HG03460 (cell line): Measurements from ENCODE around the gene DCC.
A peak's percentile ranks its signal among the peaks of the same experiment; 100 is the strongest.

ENCODE experiments used
- ATAC-seq: cut with Tn5 transposase; IDR thresholded peaks from one replicate; pipeline ENCODE4 v1.9.1; 2021; ENCODE audit not compliant: unreplicated experiment

DCC gene

DNA sequence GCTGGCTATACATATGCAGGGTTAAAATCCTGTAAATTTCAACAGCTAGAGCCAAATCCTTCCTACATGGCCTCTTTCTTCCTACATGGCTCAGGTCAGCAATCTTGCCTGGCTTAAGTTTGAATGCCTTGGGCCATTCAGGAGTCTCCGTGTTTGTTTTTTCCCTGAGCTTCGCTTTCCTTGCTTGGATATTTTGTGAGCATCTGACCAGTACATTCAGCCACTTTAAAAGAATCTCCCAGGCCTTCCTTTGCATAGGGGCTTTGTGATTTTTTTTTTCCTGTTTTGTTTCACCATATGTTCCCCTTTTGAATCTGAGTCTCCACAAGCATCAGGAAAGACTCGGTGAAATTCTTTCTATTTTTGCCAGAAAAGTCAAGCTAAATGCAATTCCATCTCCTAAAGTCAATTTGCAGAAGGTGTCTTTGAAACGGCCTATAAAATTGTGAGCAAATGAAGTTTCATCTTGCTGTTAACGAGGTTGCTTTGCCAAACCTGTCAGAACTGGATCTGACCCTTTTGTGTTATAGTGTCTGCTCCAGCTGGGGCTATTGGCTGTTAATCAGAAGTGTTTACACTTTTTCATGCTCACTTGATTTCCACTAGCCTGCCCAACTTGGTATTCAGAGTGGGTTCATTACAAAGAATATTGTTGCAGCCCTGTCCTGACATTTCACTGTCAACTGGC is 256.9 kb downstream of the DCC start:
- no peak for ATAC-seq

DNA sequence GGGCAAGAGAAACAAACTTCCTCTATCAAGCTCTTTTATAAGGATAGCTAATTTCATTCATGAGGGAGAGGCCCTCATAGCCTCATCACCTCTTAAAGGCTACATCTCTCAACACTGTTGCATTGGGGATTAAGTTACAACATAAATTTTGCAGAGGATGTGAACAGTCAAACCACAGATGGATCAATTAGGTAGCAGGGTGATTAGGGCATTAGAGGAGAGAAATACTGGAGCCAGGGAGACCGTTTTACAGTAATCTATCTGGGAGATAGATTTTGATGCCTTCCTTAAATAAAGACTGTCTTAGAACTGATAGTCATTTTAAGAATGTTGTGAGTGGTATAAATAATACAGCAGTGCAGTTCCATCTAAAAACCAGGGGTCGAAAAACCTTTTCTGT is 258.9 kb downstream of the DCC start:
- no peak for ATAC-seq

GRCh38 chr18:52602820-52603219 is 262.8 kb downstream of the DCC start:
- no peak for ATAC-seq

DNA sequence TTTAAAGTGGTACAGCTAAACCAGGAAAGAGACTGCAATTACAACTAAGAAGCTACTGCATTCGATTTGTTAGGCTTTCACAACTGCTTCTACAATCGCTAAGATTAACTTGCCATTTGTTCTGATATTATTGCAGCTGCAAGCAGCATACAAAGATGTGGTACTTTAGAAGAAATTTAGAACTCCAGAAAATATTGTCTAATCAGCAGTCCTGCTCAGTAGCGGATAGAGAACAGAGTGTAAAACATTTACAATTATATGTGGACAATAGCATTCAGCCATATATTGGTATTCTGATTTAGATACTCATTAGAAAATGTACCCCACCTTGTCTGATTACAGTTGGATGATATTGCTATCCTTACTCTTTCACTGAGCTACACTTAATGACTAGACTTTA is 265.3 kb downstream of the DCC start:
- no peak for ATAC-seq

DNA sequence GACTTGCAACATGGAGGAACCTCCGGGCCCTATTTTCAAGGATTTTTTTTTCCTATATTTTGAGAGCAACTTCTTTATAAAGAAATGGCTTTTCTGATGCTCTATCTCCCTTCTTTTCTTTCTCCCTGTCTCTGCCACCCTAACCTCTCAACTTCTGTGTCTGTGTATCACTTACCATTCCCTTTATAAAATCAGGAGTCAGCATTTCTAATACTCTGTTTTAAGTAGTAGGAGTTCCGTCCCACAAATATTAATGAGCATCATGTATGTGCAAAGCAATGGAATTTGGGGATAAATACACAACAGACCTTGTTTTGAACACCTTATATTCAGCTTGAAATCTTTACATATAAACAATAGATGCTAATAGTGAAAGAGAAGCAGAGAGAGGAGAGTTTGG is 268.0 kb downstream of the DCC start:
- no peak for ATAC-seq

DNA sequence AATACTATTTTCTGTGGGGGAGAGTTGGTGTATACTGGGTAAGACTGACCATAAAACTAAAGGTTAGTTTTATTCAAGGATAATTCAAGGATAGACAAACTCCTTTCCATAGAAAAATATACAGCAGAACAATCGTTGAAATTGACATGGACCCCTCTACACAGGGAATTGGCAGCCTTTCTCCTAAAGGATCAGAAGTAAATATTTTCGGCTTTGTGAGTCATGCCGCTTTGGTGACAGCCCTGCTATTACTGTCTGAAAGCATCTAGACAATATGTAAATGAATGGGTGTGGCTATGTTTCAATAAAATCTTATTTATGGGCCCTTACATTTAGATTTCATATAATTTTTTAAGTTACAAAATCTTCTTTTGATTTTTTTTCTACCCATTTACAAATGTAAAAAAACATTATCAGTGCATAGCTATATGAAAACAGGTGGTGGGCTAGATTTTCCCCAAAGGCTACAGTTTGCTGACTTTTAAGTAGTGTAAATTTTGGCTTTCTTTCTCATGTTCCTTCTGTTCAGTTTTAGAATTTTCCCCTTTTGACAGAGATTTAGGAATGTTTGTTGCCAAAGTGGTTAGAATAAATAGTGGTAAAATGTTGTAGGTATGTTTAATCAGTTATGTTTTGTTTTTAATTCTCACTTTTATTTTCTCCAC is 270.6 kb downstream of the DCC start:
- no peak for ATAC-seq

DNA sequence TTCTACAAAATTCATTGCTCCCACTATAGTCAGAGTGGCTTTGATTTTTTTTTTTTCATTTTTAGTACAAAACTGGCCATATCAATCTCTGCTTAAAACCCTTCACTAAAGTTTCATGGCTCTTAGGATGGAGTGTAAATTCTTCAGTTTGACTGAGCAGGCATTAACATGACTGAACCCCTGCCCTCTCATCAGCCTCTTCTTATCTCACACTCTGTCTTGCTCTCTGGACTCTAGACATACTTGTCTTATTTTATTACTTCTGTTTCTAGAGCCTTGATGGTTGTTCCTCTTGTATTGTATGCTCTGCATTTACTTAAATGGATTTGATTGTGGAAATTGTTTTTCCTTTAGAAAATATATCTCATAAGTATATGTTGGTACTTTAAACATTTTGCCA is 272.4 kb downstream of the DCC start:
- no peak for ATAC-seq

DNA sequence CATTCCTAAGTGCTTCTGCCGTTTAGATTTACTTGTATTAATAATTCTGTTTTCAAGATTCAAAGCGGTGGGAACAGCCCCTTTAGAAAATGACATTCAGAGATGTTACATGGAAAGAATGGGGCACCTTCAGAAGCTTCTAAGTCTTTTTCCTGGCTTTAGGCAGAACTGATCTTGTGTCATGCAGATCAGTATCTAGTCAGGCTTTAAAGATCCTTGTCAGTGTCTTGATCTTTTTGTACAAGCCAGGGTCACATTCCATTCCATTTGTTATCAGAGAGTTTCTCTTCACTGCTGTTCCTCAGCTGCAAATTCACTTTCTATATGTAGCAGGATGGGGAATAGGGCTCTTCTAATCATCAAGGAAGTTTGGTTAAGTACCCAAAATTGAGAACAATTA is 275.3 kb downstream of the DCC start:
- no peak for ATAC-seq

DNA sequence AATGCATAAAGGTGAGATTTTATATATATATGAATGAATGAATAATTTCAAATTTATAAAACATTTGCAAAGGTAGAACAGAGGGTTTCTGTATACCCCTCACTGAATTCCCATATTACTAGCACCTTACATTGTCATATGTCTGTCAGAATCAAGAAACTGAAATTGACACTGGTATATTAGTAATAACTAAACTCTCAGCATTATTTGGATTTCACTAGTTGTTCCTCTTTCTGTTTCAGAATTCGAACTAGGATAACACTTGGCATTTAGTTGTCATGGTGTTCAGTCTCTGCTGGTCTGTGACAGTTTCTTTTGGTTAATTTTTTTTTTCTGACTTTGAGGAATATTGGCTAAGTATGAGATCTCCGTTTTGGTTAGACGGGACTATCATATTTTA is 275.9 kb downstream of the DCC start:
- ATAC-seq = peak; percentile 70

DNA sequence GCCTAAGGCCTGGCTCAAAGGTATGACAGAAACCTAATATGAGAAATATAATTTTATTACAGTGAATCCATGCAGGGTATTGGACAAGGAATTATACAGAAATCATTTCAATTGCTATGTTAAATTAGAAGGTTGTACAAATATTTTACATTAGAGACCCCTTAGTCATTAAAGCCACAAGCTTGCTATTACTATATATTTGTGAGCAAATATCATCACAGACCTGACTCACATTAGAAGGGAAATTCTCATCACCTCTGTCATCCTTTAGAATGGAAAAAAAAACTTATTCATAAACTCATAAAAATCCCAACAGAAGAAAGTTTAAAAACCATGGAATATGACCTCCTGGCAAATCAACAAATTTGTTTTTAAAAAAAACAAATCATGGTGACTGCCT is 277.9 kb downstream of the DCC start:
- ATAC-seq = no peak

- no peak for ATAC-seq
These were observed 281.0 kb downstream of the DCC start for GRCh38 chr18:52620926-52621439.

DNA sequence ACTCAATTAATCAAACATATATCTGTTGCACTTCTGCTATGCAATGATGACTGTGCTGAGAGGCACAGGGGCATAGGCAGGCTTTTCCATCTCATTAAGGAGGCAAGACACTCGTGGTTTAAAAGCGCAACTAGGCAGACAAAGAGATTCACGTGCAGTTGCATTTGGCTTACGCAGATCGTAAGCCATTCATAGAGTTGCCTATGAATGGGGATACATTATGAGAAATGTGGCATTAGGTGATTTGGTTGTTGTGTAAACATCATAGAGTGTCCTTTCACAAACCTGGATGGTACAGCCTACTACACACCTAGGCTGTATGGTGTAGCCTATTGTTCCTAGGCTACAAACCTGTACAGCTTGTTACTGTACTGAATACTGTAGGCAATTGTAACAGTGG is 284.7 kb downstream of the DCC start:
- no peak for ATAC-seq

DNA sequence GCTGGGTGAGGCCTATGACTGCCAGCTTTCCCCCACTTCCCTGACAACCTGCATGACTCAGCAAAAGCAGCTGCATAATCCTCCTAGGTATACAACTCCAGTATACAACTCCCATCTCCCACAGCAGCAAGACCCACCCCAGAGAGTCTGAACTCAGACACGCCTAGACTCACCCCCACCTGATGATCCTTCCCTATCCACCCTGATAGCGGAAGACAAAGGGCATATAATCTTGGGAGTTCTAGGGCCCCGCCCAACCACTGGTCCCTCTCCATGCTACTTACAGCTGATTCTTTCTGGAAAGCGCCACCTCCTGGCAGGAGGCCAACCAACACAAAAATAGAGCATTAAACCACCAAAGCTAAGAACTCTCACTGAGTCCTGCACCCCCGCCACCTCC is 296.5 kb downstream of the DCC start:
- ATAC-seq = no peak

GRCh38 chr18:52648201-52648600 is 308.2 kb downstream of the DCC start:
- no peak for ATAC-seq

GRCh38 chr18:52652391-52652790 is 312.4 kb downstream of the DCC start:
- no peak for ATAC-seq

DNA sequence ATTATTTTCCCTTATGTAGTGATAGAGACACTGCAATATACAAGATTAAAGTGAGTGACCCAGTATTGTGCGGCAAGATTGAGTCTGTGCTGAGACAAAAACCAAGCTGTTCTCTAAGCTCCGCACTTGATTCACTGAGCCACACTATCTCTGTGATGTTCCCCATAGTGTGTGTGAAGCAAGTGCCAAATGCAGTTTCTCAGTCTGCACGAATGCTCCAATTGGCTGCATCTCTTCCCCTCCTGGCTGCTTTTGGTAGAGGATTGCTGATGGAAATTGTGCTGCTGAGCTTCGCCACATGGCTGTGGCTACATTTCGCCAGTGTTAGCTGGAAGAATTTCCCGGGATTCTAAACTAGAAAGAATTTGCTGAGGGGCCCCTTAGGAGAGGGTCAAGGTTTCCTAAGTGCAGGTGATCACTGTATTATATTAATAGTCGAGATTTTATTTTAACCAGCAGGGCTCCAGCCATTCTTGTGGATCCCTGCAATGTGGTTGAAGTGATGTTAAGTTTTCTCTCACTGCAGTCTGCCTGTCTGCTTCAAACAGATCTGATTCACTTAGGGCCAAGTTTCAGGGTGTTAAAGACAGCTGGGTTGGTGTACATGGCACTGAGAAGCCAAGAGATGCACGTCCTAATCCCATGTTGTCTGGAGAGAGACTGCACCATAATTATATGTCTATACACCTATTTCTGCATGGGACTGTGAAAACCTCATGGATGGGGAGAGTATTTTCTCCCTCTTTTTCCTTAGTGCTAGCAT is 317.2 kb downstream of the DCC start:
- ATAC-seq = no peak

GRCh38 chr18:52667463-52668065 is 327.6 kb downstream of the DCC start:
- no peak for ATAC-seq

GRCh38 chr18:52670896-52671295 is 330.9 kb downstream of the DCC start:
- no peak for ATAC-seq

DNA sequence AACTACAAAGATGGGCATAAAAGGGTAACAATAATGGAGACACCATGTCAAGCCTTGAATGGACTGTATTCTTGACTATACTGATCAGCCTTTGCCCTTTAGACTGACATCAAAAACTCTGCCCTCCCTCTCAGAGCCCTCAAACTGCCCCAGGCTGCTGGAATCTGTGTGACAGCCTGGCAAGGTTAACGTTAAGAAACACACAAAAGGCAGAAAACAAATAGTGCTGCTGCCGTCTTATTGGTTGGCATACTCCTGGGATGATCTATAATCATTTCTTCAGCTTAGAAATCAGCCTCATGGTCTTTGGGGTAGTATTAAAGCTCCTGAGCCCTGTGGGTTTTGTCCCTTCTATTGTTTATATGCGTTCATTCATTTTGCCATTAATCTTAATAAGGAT is 338.0 kb downstream of the DCC start:
- ATAC-seq = no peak

DNA sequence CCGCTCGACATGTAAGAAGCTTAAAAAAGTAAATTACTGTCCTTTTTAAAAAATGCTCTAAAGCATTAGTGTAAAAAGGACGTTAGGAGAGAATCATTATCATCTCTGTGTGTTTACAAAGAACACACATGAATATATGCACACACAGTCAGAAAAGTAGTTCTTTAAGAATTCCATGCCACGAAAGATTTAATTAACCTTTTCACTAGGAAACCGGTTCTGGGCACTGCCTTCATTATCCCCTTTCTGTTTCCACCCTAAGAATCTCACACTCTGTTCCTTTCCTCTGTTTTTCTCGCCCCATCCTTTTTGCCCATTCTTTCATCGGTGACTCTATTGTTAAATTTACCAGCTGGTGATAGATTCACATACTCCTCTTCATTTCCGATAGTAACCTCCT is 338.6 kb downstream of the DCC start:
- no peak for ATAC-seq

- no peak for ATAC-seq
These were observed 339.4 kb downstream of the DCC start for GRCh38 chr18:52679354-52679753.

- no peak for ATAC-seq
These were observed 342.3 kb downstream of the DCC start for GRCh38 chr18:52682260-52682659.
